ENCODE data around the gene NBAS.
A peak's percentile ranks its signal among the peaks of the same experiment; 100 is the strongest.

Gene NBAS

GRCh38 chr2:15155959-15156574 lies 405.1 kb downstream of the NBAS start:
- no peak for DNase-seq

- no peak for DNase-seq
Measured at GRCh38 chr2:15154297-15154696, 406.8 kb downstream of the NBAS start.

GRCh38 chr2:15152382-15152781 lies 408.8 kb downstream of the NBAS start:
- DNase-seq = no peak

- DNase-seq = no peak
Measured at GRCh38 chr2:15149063-15149462, 412.1 kb downstream of the NBAS start.

- DNase-seq = no peak
Measured at GRCh38 chr2:15147591-15147990, 413.5 kb downstream of the NBAS start.

- no peak for DNase-seq
Measured at GRCh38 chr2:15146960-15147359, 414.2 kb downstream of the NBAS start.

- no peak for DNase-seq
Measured at GRCh38 chr2:15145919-15146318, 415.2 kb downstream of the NBAS start.

- no peak for DNase-seq
Measured at GRCh38 chr2:15145046-15145817, 415.9 kb downstream of the NBAS start.

- DNase-seq = peak; percentile 21
Measured at GRCh38 chr2:15142069-15142689, 419.0 kb downstream of the NBAS start.

- no peak for DNase-seq
Measured at GRCh38 chr2:15141211-15141610, 419.9 kb downstream of the NBAS start.

- no peak for DNase-seq
Measured at GRCh38 chr2:15136639-15137038, 424.5 kb downstream of the NBAS start.

GRCh38 chr2:15134957-15135356 lies 426.2 kb downstream of the NBAS start:
- no peak for DNase-seq

- no peak for DNase-seq
Measured at GRCh38 chr2:15133461-15133860, 427.7 kb downstream of the NBAS start.

GRCh38 chr2:15128846-15129245 lies 432.3 kb downstream of the NBAS start:
- no peak for DNase-seq

- peak; percentile 49 for DNase-seq
Measured at GRCh38 chr2:15127876-15128275, 433.3 kb downstream of the NBAS start.

GRCh38 chr2:15127301-15127700 lies 433.8 kb downstream of the NBAS start:
- no peak for DNase-seq

- no peak for DNase-seq
Measured at GRCh38 chr2:15126373-15126772, 434.8 kb downstream of the NBAS start.

- no peak for DNase-seq
Measured at GRCh38 chr2:15122915-15123314, 438.2 kb downstream of the NBAS start.

GRCh38 chr2:15120631-15121030 lies 440.5 kb downstream of the NBAS start:
- peak; percentile 5 for DNase-seq

- DNase-seq = peak; percentile 26
Measured at GRCh38 chr2:15119722-15120175, 441.4 kb downstream of the NBAS start.

- no peak for DNase-seq
Measured at GRCh38 chr2:15117409-15118050, 443.6 kb downstream of the NBAS start.

Data from NCI-H345 (cell line).